Measurements from ENCODE around the gene MICOS13. TPM values are rescaled to one million over a fixed set of nuclear protein-coding genes. Genes with fewer than 3 reads are reported as not detected.

Gene MICOS13
- total and polyA plus RNA-seq, 2 donors from 2014 or later = 74.6 to 244 TPM

DNA sequence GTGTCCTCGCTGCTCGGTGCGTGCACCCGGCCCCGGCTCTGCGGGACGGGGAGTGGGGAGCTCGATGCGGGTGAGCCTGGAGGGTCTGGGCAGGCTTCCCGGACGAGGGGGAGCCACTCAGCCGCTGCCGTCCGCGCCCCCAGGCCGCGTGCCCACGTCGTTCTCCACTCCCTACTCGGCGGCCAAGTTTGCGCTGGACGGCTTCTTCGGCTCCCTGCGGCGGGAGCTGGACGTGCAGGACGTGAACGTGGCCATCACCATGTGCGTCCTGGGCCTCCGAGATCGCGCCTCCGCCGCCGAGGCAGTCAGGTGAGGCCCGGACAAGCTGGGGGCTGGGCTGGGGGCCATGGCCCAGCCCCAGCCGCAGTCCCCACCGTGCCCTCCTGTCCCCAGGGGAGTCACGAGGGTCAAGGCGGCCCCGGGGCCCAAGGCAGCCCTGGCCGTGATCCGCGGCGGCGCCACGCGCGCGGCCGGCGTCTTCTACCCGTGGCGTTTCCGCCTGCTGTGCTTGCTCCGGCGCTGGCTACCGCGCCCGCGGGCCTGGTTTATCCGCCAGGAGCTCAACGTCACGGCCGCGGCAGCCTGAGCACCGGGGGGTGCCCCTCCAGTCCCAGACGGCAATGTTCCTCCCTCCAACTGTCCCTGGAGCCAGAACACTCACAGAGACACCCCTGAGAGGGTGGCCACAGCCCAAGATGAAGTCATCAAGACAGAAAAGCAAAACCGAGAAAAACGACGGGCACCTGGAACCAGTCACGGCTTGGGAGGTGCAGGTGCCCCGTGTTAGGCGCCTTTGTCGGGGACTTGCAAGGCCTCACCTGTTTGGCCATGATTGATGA lies 7.3 kb upstream of the MICOS13 start:
- Histone ChIP-seq H3K9ac (ENCODE audit: low read length in 3 of 3) (no peak overlapping the region), H3K4me3 (ENCODE audit: low read length in 3 of 3) (peak overlapping the region in 2 of 3 donors; percentile 24 to 61), H3K9me3 (ENCODE audit: control insufficient read depth in 2 of 3, insufficient read depth in 1 of 3, low read length in 3 of 3) (no peaks in the 10 kb centered on the region), H3K36me3 (ENCODE audit: control insufficient read depth in 2 of 3, insufficient read depth in 3 of 3, low read length in 3 of 3) (peaks cover 1 to 8% (median 6%) of the 10 kb centered on the region in 3 donors), H3K4me1 (ENCODE audit: control insufficient read depth in 2 of 3, insufficient read depth in 2 of 3, low read depth in 1 of 3, low read length in 3 of 3) (peaks cover 0 to 13% (median 4%) of the 10 kb centered on the region in 3 donors), H3K27me3 (ENCODE audit: control insufficient read depth, insufficient read depth, low read length) (no peaks in the 10 kb centered on the region), H3K27ac (ENCODE audit: low read depth in 2 of 2, low read length in 2 of 2) (no peak overlapping the region)
- DNase-seq = no peak
- TF ChIP-seq, protein P1, sequence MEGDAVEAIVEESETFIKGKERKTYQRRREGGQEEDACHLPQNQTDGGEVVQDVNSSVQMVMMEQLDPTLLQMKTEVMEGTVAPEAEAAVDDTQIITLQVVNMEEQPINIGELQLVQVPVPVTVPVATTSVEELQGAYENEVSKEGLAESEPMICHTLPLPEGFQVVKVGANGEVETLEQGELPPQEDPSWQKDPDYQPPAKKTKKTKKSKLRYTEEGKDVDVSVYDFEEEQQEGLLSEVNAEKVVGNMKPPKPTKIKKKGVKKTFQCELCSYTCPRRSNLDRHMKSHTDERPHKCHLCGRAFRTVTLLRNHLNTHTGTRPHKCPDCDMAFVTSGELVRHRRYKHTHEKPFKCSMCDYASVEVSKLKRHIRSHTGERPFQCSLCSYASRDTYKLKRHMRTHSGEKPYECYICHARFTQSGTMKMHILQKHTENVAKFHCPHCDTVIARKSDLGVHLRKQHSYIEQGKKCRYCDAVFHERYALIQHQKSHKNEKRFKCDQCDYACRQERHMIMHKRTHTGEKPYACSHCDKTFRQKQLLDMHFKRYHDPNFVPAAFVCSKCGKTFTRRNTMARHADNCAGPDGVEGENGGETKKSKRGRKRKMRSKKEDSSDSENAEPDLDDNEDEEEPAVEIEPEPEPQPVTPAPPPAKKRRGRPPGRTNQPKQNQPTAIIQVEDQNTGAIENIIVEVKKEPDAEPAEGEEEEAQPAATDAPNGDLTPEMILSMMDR (IDR thresholded peaks at IDR 0.05; ENCODE audit: borderline replicate concordance, extremely low read depth, insufficient read depth) = no peak
- no peak for FAIRE-seq
- intact Hi-C loops (cut with DNase I) = no loop called here

DNA sequence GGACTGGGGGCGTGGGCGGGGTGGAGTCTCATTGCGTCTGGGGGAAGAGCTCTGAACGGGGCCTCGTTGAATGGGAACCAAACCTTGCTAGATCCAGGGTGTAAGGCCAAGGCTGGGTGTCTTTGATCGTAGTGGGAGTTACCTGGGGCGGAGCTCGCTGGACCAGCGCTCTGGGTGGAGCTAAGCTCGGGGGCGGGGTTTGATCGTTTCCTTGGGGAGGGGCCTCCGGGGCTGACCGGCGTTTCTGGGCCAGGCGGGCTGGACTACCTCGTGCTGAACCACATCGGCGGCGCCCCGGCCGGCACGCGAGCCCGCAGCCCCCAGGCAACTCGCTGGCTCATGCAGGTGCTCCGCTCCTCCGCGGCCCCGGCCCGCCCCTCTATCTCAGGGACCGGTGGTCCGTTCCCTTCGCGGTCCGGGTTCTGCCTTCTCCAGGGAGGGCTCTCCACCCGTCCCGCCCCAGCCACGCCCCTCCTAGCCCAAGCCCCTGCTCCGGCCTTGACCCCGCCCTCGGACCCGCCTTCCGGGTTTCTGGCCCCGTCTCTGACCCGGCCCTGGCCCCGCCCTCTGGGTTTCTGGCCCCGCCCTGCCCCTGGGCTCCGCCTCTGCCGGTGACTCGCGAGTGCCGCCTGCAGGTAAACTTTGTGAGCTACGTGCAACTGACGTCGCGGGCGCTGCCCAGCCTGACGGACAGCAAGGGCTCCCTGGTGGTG lies 6.5 kb upstream of the MICOS13 start:
- FAIRE-seq (no peak), DNase-seq (peak; percentile 96 to 100 (median 97))
- H3K9me3 ChIP-seq (ENCODE audit: control insufficient read depth in 2 of 3, insufficient read depth in 1 of 3, low read length in 3 of 3) = no peaks in the 10 kb centered on the region
- TF ChIP-seq, protein P1 (IDR thresholded peaks at IDR 0.05; ENCODE audit: borderline replicate concordance, extremely low read depth, insufficient read depth) = peak; percentile 92
- peaks cover 0 to under 1% (median 0%) of the 10 kb centered on the region in 3 donors for H3K36me3 ChIP-seq (ENCODE audit: control insufficient read depth in 2 of 3, insufficient read depth in 3 of 3, low read length in 3 of 3)
- H3K9ac ChIP-seq (ENCODE audit: low read length in 3 of 3) = no peak overlapping the region
- peak overlapping the region; percentile 57 to 61 for H3K27ac ChIP-seq (ENCODE audit: low read depth in 2 of 2, low read length in 2 of 2)
- H3K27me3 ChIP-seq (ENCODE audit: control insufficient read depth, insufficient read depth, low read length) = no peaks in the 10 kb centered on the region
- peak overlapping the region; percentile 30 to 61 (median 39) for H3K4me3 ChIP-seq (ENCODE audit: low read length in 3 of 3)
- intact Hi-C loops (cut with DNase I) = no loop called here
- H3K4me1 ChIP-seq (ENCODE audit: control insufficient read depth in 2 of 3, insufficient read depth in 2 of 3, low read depth in 1 of 3, low read length in 3 of 3) = peaks cover 0 to 6% (median 1%) of the 10 kb centered on the region in 3 donors

DNA sequence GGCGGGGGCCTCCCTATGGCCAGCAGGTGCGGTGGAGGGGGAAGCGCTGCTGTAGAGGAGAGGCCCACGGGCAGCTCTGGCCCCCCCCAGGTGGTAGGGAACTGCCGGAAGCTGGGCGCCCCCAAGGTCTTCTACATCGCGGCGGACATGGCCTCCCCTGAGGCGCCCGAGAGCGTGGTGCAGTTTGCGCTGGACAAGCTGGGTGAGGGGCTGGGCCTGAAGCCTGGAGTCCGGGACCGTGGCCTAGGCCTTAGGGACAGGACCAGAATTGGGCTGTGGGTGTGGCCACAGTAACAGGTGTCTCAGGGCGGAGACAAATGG lies 6.0 kb upstream of the MICOS13 start:
- Histone ChIP-seq H3K9ac (ENCODE audit: low read length in 3 of 3) (no peak overlapping the region), H3K36me3 (ENCODE audit: control insufficient read depth in 2 of 3, insufficient read depth in 3 of 3, low read length in 3 of 3) (no peaks in the 10 kb centered on the region), H3K4me3 (ENCODE audit: low read length in 3 of 3) (peak overlapping the region; percentile 29 to 61 (median 30)), H3K27me3 (ENCODE audit: control insufficient read depth, insufficient read depth, low read length) (no peaks in the 10 kb centered on the region), H3K27ac (ENCODE audit: low read depth in 2 of 2, low read length in 2 of 2) (peak overlapping the region; percentile 57 to 61), H3K4me1 (ENCODE audit: control insufficient read depth in 2 of 3, insufficient read depth in 2 of 3, low read depth in 1 of 3, low read length in 3 of 3) (peaks cover 0 to 6% (median 0%) of the 10 kb centered on the region in 3 donors), H3K9me3 (ENCODE audit: control insufficient read depth in 2 of 3, insufficient read depth in 1 of 3, low read length in 3 of 3) (no peaks in the 10 kb centered on the region)
- TF ChIP-seq, protein P1 (IDR thresholded peaks at IDR 0.05; ENCODE audit: borderline replicate concordance, extremely low read depth, insufficient read depth) = no peak
- intact Hi-C loops (cut with DNase I) = no loop called here
- DNase-seq = no peak
- no peak for FAIRE-seq

Measured in kidney (tissue), 14 donors.